ENCODE data around the gene OXT. TPM values are rescaled to one million over a fixed set of nuclear protein-coding genes. Genes with fewer than 3 reads are reported as not detected.
"Not testable (repeated sequence)": the region's sequence is repeated elsewhere in the genome, so short reads cannot be mapped to it uniquely, and the experiment has no call there.

OXT gene
- total RNA-seq: under 1 TPM in 1 of 2 donors, not detected in 1; 0.33 TPM
- under 1 TPM in 1 of 2 donors, not detected in 1; 0.32 TPM for polyA plus RNA-seq (ENCODE audit: insufficient read length in 2 of 2)
- long read RNA-seq, donor 1: 0 reads
- long read RNA-seq, donor 2: 0 reads
- long read RNA-seq, donor 3: 0 reads
- long read RNA-seq, donor 4: 0 reads

- Histone ChIP-seq H3K27ac (ENCODE audit: low read depth, low read length) (no peak within 1 kb of the TSS), H3K4me3 (ENCODE audit: low read depth, low read length) (no peak within 1 kb of the TSS), H3K9me3 (ENCODE audit: control insufficient read depth, insufficient read depth, low read length) (no peaks in the 10 kb centered on the region), H3K4me1 (ENCODE audit: control insufficient read depth, insufficient read depth, low read length) (peaks cover 7% of the 10 kb centered on the region), H3K27me3 (ENCODE audit: control insufficient read depth, insufficient read depth, low read length) (peaks cover 25% of the 10 kb centered on the region), H3K36me3 (ENCODE audit: control insufficient read depth, insufficient read depth, low read length) (no peaks in the 10 kb centered on the region)
- WGBS (ENCODE audit: insufficient coverage): 7% methylated on average over 86 of the region's 95 CpGs
- DNase-seq (ENCODE audit: low read depth in 4 of 6, low spot score in 6 of 6): peak in 1 of 6 donors; percentile 26
Measured at GRCh38 chr20:3071610-3072529, at the start of gene OXT. Gene OXT (plus strand): TSS chr20:3071620. CDS start chr20:3071656, 36 bp downstream.

GRCh38 chr20:3021777-3022176 lies 49.6 kb upstream of the OXT start:
- no peak for DNase-seq (ENCODE audit: low read depth in 4 of 6, low spot score in 6 of 6)
- H3K4me3 ChIP-seq (ENCODE audit: low read depth, low read length): no peak overlapping the region
- peaks cover 63% of the 10 kb centered on the region for H3K36me3 ChIP-seq (ENCODE audit: control insufficient read depth, insufficient read depth, low read length)
- no peak overlapping the region for H3K27ac ChIP-seq (ENCODE audit: low read depth, low read length)
- H3K27me3 ChIP-seq (ENCODE audit: control insufficient read depth, insufficient read depth, low read length): no peaks in the 10 kb centered on the region
- H3K4me1 ChIP-seq (ENCODE audit: control insufficient read depth, insufficient read depth, low read length): no peaks in the 10 kb centered on the region
- WGBS (ENCODE audit: insufficient coverage): 96% methylated on average over 5 of the region's 5 CpGs
- H3K9me3 ChIP-seq (ENCODE audit: control insufficient read depth, insufficient read depth, low read length): no peaks in the 10 kb centered on the region

GRCh38 chr20:3022559-3023490 lies 48.6 kb upstream of the OXT start:
- peaks cover 71% of the 10 kb centered on the region for H3K36me3 ChIP-seq (ENCODE audit: control insufficient read depth, insufficient read depth, low read length)
- WGBS (ENCODE audit: insufficient coverage): 89% methylated on average over 12 of the region's 20 CpGs
- not testable (repeated sequence) for H3K27ac ChIP-seq (ENCODE audit: low read depth, low read length); DNase-seq (ENCODE audit: low read depth in 4 of 6, low spot score in 6 of 6); H3K4me1 ChIP-seq (ENCODE audit: control insufficient read depth, insufficient read depth, low read length); H3K9me3 ChIP-seq (ENCODE audit: control insufficient read depth, insufficient read depth, low read length); H3K4me3 ChIP-seq (ENCODE audit: low read depth, low read length); H3K27me3 ChIP-seq (ENCODE audit: control insufficient read depth, insufficient read depth, low read length)

GRCh38 chr20:3027987-3028386 lies 43.4 kb upstream of the OXT start:
- Histone ChIP-seq H3K4me3 (ENCODE audit: low read depth, low read length) (no peak overlapping the region), H3K36me3 (ENCODE audit: control insufficient read depth, insufficient read depth, low read length) (peaks cover 85% of the 10 kb centered on the region), H3K4me1 (ENCODE audit: control insufficient read depth, insufficient read depth, low read length) (no peaks in the 10 kb centered on the region), H3K27ac (ENCODE audit: low read depth, low read length) (no peak overlapping the region), H3K9me3 (ENCODE audit: control insufficient read depth, insufficient read depth, low read length) (no peaks in the 10 kb centered on the region), H3K27me3 (ENCODE audit: control insufficient read depth, insufficient read depth, low read length) (no peaks in the 10 kb centered on the region)
- WGBS (ENCODE audit: insufficient coverage): no CpG with 5 or more reads among the region's 2 CpGs
- DNase-seq (ENCODE audit: low read depth in 4 of 6, low spot score in 6 of 6): no peak

- DNase-seq (ENCODE audit: low read depth in 4 of 6, low spot score in 6 of 6): no peak
- peaks cover 87% of the 10 kb centered on the region for H3K36me3 ChIP-seq (ENCODE audit: control insufficient read depth, insufficient read depth, low read length)
- H3K4me3 ChIP-seq (ENCODE audit: low read depth, low read length): no peak overlapping the region
- no peaks in the 10 kb centered on the region for H3K27me3 ChIP-seq (ENCODE audit: control insufficient read depth, insufficient read depth, low read length)
- no CpG with 5 or more reads among the region's 3 CpGs for WGBS (ENCODE audit: insufficient coverage)
- no peaks in the 10 kb centered on the region for H3K9me3 ChIP-seq (ENCODE audit: control insufficient read depth, insufficient read depth, low read length)
- H3K27ac ChIP-seq (ENCODE audit: low read depth, low read length): no peak overlapping the region
- H3K4me1 ChIP-seq (ENCODE audit: control insufficient read depth, insufficient read depth, low read length): peaks cover under 1% of the 10 kb centered on the region
Measured at GRCh38 chr20:3031524-3032147, 39.8 kb upstream of the OXT start.

- no peak for DNase-seq (ENCODE audit: low read depth in 4 of 6, low spot score in 6 of 6)
- Histone ChIP-seq H3K9me3 (ENCODE audit: control insufficient read depth, insufficient read depth, low read length) (no peaks in the 10 kb centered on the region), H3K27me3 (ENCODE audit: control insufficient read depth, insufficient read depth, low read length) (no peaks in the 10 kb centered on the region), H3K4me3 (ENCODE audit: low read depth, low read length) (no peak overlapping the region), H3K4me1 (ENCODE audit: control insufficient read depth, insufficient read depth, low read length) (peaks cover 5% of the 10 kb centered on the region), H3K27ac (ENCODE audit: low read depth, low read length) (no peak overlapping the region), H3K36me3 (ENCODE audit: control insufficient read depth, insufficient read depth, low read length) (peaks cover 87% of the 10 kb centered on the region)
- WGBS (ENCODE audit: insufficient coverage): 88% methylated on average over 8 of the region's 8 CpGs
Measured at GRCh38 chr20:3032624-3033023, 38.8 kb upstream of the OXT start.

- WGBS (ENCODE audit: insufficient coverage): 95% methylated on average over 2 of the region's 3 CpGs
- no peaks in the 10 kb centered on the region for H3K27me3 ChIP-seq (ENCODE audit: control insufficient read depth, insufficient read depth, low read length)
- H3K27ac ChIP-seq (ENCODE audit: low read depth, low read length): no peak overlapping the region
- H3K4me1 ChIP-seq (ENCODE audit: control insufficient read depth, insufficient read depth, low read length): peaks cover 7% of the 10 kb centered on the region
- peaks cover 69% of the 10 kb centered on the region for H3K36me3 ChIP-seq (ENCODE audit: control insufficient read depth, insufficient read depth, low read length)
- DNase-seq (ENCODE audit: low read depth in 4 of 6, low spot score in 6 of 6): no peak
- no peaks in the 10 kb centered on the region for H3K9me3 ChIP-seq (ENCODE audit: control insufficient read depth, insufficient read depth, low read length)
- no peak overlapping the region for H3K4me3 ChIP-seq (ENCODE audit: low read depth, low read length)
Measured at GRCh38 chr20:3037654-3038053, 33.8 kb upstream of the OXT start.

GRCh38 chr20:3038454-3038853 lies 33.0 kb upstream of the OXT start:
- Histone ChIP-seq H3K27me3 (ENCODE audit: control insufficient read depth, insufficient read depth, low read length) (no peaks in the 10 kb centered on the region), H3K4me1 (ENCODE audit: control insufficient read depth, insufficient read depth, low read length) (peaks cover 10% of the 10 kb centered on the region), H3K27ac (ENCODE audit: low read depth, low read length) (no peak overlapping the region), H3K36me3 (ENCODE audit: control insufficient read depth, insufficient read depth, low read length) (peaks cover 68% of the 10 kb centered on the region), H3K4me3 (ENCODE audit: low read depth, low read length) (no peak overlapping the region), H3K9me3 (ENCODE audit: control insufficient read depth, insufficient read depth, low read length) (no peaks in the 10 kb centered on the region)
- no peak for DNase-seq (ENCODE audit: low read depth in 4 of 6, low spot score in 6 of 6)
- 50% methylated on average over 2 of the region's 5 CpGs for WGBS (ENCODE audit: insufficient coverage)

GRCh38 chr20:3039426-3039825 lies 32.0 kb upstream of the OXT start:
- no peak for DNase-seq (ENCODE audit: low read depth in 4 of 6, low spot score in 6 of 6)
- Histone ChIP-seq H3K9me3 (ENCODE audit: control insufficient read depth, insufficient read depth, low read length) (no peaks in the 10 kb centered on the region), H3K36me3 (ENCODE audit: control insufficient read depth, insufficient read depth, low read length) (peaks cover 67% of the 10 kb centered on the region), H3K4me1 (ENCODE audit: control insufficient read depth, insufficient read depth, low read length) (peaks cover 10% of the 10 kb centered on the region), H3K4me3 (ENCODE audit: low read depth, low read length) (no peak overlapping the region), H3K27ac (ENCODE audit: low read depth, low read length) (no peak overlapping the region), H3K27me3 (ENCODE audit: control insufficient read depth, insufficient read depth, low read length) (no peaks in the 10 kb centered on the region)
- WGBS (ENCODE audit: insufficient coverage): 100% methylated on average over 3 of the region's 4 CpGs
